Loucy (cell line): ENCODE results near the gene FAM20C.

Source experiments
- CTCF ChIP-seq: fragments of 200-600 bp; sonication (generic); conservative IDR thresholded peaks from 2 replicates; pipeline ENCODE4 v1.5.1; 2014; ENCODE audit warnings: mild to moderate bottlenecking, antibody characterized with exemption, low read length
- EZH2phosphoT487 ChIP-seq: fragments of 200-600 bp; IDR thresholded peaks from 2 replicates; pipeline ENCODE4 v1.6.1; 2018; ENCODE audit warnings: antibody characterized with exemption, mild to moderate bottlenecking, moderate library complexity, borderline replicate concordance

- TF ChIP-seq CTCF (no peak), EZH2phosphoT487 (no peak)
These were observed 64.7 kb downstream of the FAM20C start for GRCh38 chr7:256981-257646.
